ENCODE data around the gene SERPINB5. TPM values are rescaled to one million over a fixed set of nuclear protein-coding genes. Genes with fewer than 3 reads are reported as not detected.

SERPINB5 gene
- total RNA-seq, 1 experiment from 2014 or later = not detected

DNA sequence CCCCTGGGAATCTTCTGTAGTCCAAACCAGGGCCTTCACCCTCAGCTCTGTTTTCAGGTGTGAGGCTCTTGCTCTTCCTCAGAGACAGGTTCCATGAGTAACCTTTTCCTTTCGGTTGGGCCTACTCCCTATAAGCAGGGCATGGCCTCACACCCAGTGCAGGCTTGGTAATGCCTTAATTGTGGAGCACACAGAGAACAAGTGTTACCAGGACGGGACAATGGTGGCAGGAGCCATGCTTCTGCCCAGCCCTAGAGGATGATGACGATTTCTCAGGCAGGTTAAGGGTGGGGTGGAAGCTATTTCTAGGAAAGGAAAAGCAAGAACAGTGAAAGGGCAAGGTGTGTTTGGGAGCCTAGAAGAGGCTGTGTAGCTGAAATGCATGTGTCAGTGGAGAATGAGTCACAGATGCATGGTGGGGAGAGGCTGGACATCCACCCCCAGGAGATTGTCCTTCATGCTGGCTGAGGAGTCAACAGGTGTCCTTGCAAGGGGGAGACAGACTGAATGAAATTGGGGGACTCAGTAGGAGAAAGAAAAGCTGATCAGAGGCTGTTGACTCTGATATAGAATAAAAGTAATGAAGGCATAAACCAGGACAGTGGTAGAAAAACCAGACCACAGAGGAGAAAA lies 43.4 kb downstream of the SERPINB5 start:
- H3K36me3 ChIP-seq (ENCODE audit: control insufficient read depth, insufficient read depth, low read length) = no peaks in the 10 kb centered on the region
- no peaks in the 10 kb centered on the region for H3K9me3 ChIP-seq (ENCODE audit: control insufficient read depth, insufficient read depth, low read depth, low read length)
- ChIA-PET POLR2A (no interaction called here), CTCF (no interaction called here)
- in situ Hi-C loops (cut with HindIII; ENCODE audit: low pct_unique_long_range_greater_than_20kb, low sequenced_read_pairs) = no loop called here
- TF ChIP-seq TCF7L2 (IDR thresholded peaks at IDR 0.05; ENCODE audit: low read depth, low read length) (no peak), SIN3A (IDR thresholded peaks at IDR 0.05; ENCODE audit: borderline replicate concordance, insufficient read depth, low read depth, low read length) (no peak), POLR2AphosphoS5 (IDR thresholded peaks at IDR 0.05; ENCODE audit: low read depth, low read length) (no peak)
- TF ChIP-seq, protein P1, sequence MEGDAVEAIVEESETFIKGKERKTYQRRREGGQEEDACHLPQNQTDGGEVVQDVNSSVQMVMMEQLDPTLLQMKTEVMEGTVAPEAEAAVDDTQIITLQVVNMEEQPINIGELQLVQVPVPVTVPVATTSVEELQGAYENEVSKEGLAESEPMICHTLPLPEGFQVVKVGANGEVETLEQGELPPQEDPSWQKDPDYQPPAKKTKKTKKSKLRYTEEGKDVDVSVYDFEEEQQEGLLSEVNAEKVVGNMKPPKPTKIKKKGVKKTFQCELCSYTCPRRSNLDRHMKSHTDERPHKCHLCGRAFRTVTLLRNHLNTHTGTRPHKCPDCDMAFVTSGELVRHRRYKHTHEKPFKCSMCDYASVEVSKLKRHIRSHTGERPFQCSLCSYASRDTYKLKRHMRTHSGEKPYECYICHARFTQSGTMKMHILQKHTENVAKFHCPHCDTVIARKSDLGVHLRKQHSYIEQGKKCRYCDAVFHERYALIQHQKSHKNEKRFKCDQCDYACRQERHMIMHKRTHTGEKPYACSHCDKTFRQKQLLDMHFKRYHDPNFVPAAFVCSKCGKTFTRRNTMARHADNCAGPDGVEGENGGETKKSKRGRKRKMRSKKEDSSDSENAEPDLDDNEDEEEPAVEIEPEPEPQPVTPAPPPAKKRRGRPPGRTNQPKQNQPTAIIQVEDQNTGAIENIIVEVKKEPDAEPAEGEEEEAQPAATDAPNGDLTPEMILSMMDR (IDR thresholded peaks at IDR 0.05) = no peak
- TF ChIP-seq, protein P2, sequence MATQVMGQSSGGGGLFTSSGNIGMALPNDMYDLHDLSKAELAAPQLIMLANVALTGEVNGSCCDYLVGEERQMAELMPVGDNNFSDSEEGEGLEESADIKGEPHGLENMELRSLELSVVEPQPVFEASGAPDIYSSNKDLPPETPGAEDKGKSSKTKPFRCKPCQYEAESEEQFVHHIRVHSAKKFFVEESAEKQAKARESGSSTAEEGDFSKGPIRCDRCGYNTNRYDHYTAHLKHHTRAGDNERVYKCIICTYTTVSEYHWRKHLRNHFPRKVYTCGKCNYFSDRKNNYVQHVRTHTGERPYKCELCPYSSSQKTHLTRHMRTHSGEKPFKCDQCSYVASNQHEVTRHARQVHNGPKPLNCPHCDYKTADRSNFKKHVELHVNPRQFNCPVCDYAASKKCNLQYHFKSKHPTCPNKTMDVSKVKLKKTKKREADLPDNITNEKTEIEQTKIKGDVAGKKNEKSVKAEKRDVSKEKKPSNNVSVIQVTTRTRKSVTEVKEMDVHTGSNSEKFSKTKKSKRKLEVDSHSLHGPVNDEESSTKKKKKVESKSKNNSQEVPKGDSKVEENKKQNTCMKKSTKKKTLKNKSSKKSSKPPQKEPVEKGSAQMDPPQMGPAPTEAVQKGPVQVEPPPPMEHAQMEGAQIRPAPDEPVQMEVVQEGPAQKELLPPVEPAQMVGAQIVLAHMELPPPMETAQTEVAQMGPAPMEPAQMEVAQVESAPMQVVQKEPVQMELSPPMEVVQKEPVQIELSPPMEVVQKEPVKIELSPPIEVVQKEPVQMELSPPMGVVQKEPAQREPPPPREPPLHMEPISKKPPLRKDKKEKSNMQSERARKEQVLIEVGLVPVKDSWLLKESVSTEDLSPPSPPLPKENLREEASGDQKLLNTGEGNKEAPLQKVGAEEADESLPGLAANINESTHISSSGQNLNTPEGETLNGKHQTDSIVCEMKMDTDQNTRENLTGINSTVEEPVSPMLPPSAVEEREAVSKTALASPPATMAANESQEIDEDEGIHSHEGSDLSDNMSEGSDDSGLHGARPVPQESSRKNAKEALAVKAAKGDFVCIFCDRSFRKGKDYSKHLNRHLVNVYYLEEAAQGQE (IDR thresholded peaks at IDR 0.05; ENCODE audit: insufficient read depth in 1 of 2, low read depth in 2 of 2, low read length in 1 of 2) = no peak
- H3K4me1 ChIP-seq (ENCODE audit: control insufficient read depth, insufficient read depth, low read length) = no peaks in the 10 kb centered on the region
- no peak overlapping the region for H3K27ac ChIP-seq (ENCODE audit: low read length)
- DNase-seq (ENCODE audit: low read depth, low spot score) (no peak), ATAC-seq (no peak)
- H3K4me3 ChIP-seq (ENCODE audit: low read depth in 2 of 2, low read length in 2 of 2) = no peak overlapping the region
- no TSS peak for BruUV-seq (replicated peaks)
- intact Hi-C loops (cut with micrococcal nuclease; ENCODE audit: unreplicated experiment) = no loop called here
- H3K27me3 ChIP-seq (ENCODE audit: control insufficient read depth, insufficient read depth, low read length) = no peaks in the 10 kb centered on the region

DNA sequence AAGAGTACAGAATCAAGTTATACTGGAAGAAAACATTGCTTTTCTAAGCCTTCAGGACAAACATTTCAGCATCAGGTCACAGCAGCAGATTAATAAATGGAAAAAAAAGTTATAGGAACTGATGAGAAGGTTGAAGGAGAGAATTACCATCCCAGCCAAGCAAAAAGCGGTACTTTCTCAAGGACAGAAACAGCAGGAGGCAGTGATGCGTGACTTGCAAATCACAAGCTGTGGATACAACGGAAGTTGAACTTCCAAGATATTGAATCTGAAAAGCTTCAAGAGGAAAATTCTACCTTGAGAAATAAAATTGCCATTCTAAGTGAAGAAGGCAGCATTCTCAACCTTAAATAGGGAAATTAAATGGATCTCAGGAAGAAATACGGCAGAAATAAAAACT lies 46.9 kb downstream of the SERPINB5 start:
- Histone ChIP-seq H3K27me3 (ENCODE audit: control insufficient read depth, insufficient read depth, low read length) (no peaks in the 10 kb centered on the region), H3K4me3 (ENCODE audit: low read depth in 2 of 2, low read length in 2 of 2) (no peak overlapping the region), H3K9me3 (ENCODE audit: control insufficient read depth, insufficient read depth, low read depth, low read length) (no peaks in the 10 kb centered on the region), H3K36me3 (ENCODE audit: control insufficient read depth, insufficient read depth, low read length) (no peaks in the 10 kb centered on the region), H3K4me1 (ENCODE audit: control insufficient read depth, insufficient read depth, low read length) (no peaks in the 10 kb centered on the region), H3K27ac (ENCODE audit: low read length) (no peak overlapping the region)
- intact Hi-C loops (cut with micrococcal nuclease; ENCODE audit: unreplicated experiment) (no loop called here), in situ Hi-C loops (cut with HindIII; ENCODE audit: low pct_unique_long_range_greater_than_20kb, low sequenced_read_pairs) (no loop called here)
- ChIA-PET CTCF (no interaction called here), POLR2A (no interaction called here)
- BruUV-seq (replicated peaks) = no TSS peak
- TF ChIP-seq, protein P2 (IDR thresholded peaks at IDR 0.05; ENCODE audit: insufficient read depth in 1 of 2, low read depth in 2 of 2, low read length in 1 of 2) = no peak
- no peak for DNase-seq (ENCODE audit: low read depth, low spot score)
- no peak for ATAC-seq
